ENCODE measurements around the gene SOCS3.

The SOCS3 gene

DNA sequence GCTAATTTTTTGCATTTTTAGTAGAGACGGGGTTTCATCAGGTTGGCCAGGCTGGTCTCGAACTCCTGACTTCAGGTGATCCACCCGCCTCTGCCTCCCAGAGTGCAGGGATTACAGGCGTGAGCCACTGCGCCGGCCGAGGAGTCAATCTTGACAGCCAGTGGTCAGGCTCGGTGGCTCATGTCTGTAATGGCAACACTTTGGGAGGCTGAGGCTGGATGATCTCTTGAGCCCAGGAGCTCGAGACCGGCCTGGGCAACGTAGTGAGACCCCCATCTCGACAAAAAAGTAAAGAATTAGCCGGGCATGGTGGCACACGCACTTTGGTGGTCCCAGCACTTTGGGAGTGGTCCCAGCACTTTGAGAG, 18.0 kb upstream of the SOCS3 start:
- no peaks in the 10 kb centered on the region for H3K36me3 ChIP-seq (ENCODE audit: control insufficient read depth, insufficient read depth, low read length)
- no peak overlapping the region for H3K4me3 ChIP-seq (ENCODE audit: low read length)
- no peak for DNase-seq (ENCODE audit: low read depth, low spot score)
- no peaks in the 10 kb centered on the region for H3K27me3 ChIP-seq (ENCODE audit: control insufficient read depth, insufficient read depth, low read length)
- H3K9me3 ChIP-seq (ENCODE audit: control insufficient read depth, insufficient read depth, low read length): no peaks in the 10 kb centered on the region
- H3K4me1 ChIP-seq (ENCODE audit: control insufficient read depth, insufficient read depth, low read length): peaks cover 8% of the 10 kb centered on the region; the same call in 1 of the 2 replicates
- no peak overlapping the region for H3K27ac ChIP-seq (ENCODE audit: low read length)
- WGBS (ENCODE audit: insufficient coverage, insufficient read length): no CpG with 5 or more reads among the region's 14 CpGs

DNA sequence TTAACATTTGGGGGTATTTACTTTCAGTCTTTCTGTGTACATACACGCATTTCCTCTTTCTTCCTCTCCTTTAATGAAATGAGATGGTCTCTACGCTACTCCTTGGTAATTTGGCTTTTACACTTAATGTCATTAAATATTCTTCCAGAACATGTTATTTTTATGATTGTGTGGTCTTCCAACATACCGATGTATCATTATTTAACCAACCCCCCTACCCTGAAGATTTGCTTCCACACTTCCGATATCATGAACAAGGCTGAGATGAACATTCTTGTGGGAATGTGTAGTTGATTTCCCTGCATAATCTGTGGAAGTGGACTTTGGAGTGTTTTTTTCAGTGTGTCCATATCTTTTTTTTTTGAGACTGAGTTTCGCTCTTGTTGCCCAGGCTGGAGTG, 16.3 kb upstream of the SOCS3 start:
- Histone ChIP-seq H3K9me3 (ENCODE audit: control insufficient read depth, insufficient read depth, low read length) (no peaks in the 10 kb centered on the region), H3K27me3 (ENCODE audit: control insufficient read depth, insufficient read depth, low read length) (no peaks in the 10 kb centered on the region), H3K4me1 (ENCODE audit: control insufficient read depth, insufficient read depth, low read length) (peaks cover 5% of the 10 kb centered on the region; the same call in 1 of the 2 replicates), H3K4me3 (ENCODE audit: low read length) (no peak overlapping the region), H3K36me3 (ENCODE audit: control insufficient read depth, insufficient read depth, low read length) (no peaks in the 10 kb centered on the region), H3K27ac (ENCODE audit: low read length) (no peak overlapping the region)
- DNase-seq (ENCODE audit: low read depth, low spot score): no peak
- no CpG with 5 or more reads among the region's 5 CpGs for WGBS (ENCODE audit: insufficient coverage, insufficient read length)

DNA sequence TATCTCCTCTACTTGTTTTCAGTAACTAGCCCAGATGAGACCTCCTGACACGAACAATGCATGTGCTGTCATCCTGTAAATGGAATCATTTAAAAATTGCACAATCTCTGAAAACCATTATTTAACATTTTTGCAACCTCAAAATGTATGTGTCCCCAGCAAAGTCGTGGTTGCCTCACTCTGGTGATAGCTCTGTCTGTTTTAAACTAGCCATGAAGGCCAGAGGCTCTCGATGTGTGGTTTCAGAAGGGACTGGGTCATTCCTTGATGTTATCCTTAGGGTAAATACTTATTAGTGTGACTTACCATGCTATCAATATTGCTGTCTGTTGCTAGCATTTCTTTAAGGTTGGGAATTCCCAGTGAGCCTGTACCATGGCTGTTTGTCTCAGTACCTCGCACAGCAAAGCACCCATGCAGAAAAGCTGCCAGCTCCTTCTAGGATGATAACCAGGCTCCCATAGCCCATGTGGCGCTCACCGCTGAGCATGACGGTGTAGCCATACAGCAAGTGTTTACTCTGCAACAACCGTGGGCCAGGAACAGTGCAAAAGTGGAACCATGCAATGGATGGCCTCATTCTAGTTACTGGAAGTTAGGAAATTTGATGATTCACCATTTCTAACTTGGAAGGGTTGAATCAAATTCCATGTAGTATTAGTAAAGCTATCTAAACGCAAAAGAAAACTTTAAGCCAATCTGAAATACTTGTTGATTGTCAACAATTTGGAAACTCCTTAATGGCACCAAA, 15.7 kb upstream of the SOCS3 start:
- no peak for DNase-seq (ENCODE audit: low read depth, low spot score)
- no peak overlapping the region for H3K27ac ChIP-seq (ENCODE audit: low read length)
- no peaks in the 10 kb centered on the region for H3K27me3 ChIP-seq (ENCODE audit: control insufficient read depth, insufficient read depth, low read length)
- H3K4me3 ChIP-seq (ENCODE audit: low read length): no peak overlapping the region
- no CpG with 5 or more reads among the region's 9 CpGs for WGBS (ENCODE audit: insufficient coverage, insufficient read length)
- H3K4me1 ChIP-seq (ENCODE audit: control insufficient read depth, insufficient read depth, low read length): peaks cover 4% of the 10 kb centered on the region; the same call in 1 of the 2 replicates
- H3K9me3 ChIP-seq (ENCODE audit: control insufficient read depth, insufficient read depth, low read length): no peaks in the 10 kb centered on the region
- no peaks in the 10 kb centered on the region for H3K36me3 ChIP-seq (ENCODE audit: control insufficient read depth, insufficient read depth, low read length)

DNA sequence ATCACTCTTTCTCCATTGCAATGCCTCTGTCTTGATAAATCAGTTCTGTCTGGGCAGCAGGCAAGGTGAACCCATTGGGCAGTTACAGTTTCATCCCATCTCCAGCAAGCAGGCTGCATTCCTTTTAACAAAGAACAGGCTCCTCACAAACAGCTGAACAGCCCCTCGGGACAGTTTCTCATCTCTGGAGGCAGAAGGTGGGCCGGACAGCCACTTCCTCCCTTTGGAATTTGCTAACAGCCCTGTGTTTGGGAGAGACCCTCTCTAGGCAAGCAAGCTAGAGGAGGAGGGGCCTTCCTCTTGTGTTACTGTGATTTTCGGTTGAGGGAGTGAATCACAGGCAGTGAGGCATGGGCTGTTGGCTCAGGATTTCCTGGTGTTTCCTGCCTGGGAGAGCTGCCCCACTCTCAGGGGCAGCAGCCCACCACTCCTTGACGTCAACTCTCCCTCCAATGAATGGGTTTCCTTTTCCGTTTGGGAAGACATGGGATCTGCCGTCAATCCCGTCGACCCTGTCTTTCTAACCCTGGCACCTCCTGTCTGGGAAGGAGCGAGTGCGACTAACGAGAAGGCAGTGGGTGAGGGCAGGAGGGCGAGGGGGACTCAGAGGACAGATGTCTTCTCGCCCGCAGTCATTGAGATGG, 14.9 kb upstream of the SOCS3 start:
- H3K36me3 ChIP-seq (ENCODE audit: control insufficient read depth, insufficient read depth, low read length): no peaks in the 10 kb centered on the region
- H3K27ac ChIP-seq (ENCODE audit: low read length): peak overlapping the region; percentile 65
- peaks cover 6% of the 10 kb centered on the region; the same call in 1 of the 2 replicates for H3K4me1 ChIP-seq (ENCODE audit: control insufficient read depth, insufficient read depth, low read length)
- DNase-seq (ENCODE audit: low read depth, low spot score): no peak
- no peak overlapping the region for H3K4me3 ChIP-seq (ENCODE audit: low read length)
- H3K9me3 ChIP-seq (ENCODE audit: control insufficient read depth, insufficient read depth, low read length): no peaks in the 10 kb centered on the region
- no peaks in the 10 kb centered on the region for H3K27me3 ChIP-seq (ENCODE audit: control insufficient read depth, insufficient read depth, low read length)
- WGBS (ENCODE audit: insufficient coverage, insufficient read length): no CpG with 5 or more reads among the region's 14 CpGs

DNA sequence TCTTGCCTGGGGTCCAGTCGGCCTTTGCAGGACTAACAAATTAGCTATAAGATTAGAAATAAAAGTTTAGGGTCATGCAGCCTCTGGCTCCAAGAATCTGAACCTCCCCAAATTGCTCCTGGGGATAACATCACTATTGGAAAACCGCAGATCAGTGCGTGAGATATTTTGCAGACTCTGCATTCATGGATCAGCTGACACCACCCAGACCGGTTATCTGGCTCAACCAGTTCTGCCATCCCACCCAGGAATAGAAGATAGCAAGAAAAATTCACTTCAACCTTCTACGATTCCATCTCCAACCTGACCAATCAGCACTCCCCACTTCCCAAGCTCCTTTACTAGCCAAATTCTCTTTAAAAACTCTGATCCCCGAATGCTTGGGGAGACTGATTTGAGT, 14.3 kb upstream of the SOCS3 start:
- no peak for DNase-seq (ENCODE audit: low read depth, low spot score)
- H3K36me3 ChIP-seq (ENCODE audit: control insufficient read depth, insufficient read depth, low read length): no peaks in the 10 kb centered on the region
- H3K27ac ChIP-seq (ENCODE audit: low read length): no peak overlapping the region
- H3K27me3 ChIP-seq (ENCODE audit: control insufficient read depth, insufficient read depth, low read length): no peaks in the 10 kb centered on the region
- no CpG with 5 or more reads among the region's 6 CpGs for WGBS (ENCODE audit: insufficient coverage, insufficient read length)
- no peaks in the 10 kb centered on the region for H3K9me3 ChIP-seq (ENCODE audit: control insufficient read depth, insufficient read depth, low read length)
- no peak overlapping the region for H3K4me3 ChIP-seq (ENCODE audit: low read length)
- peaks cover 8% of the 10 kb centered on the region; the same call in 1 of the 2 replicates for H3K4me1 ChIP-seq (ENCODE audit: control insufficient read depth, insufficient read depth, low read length)

DNA sequence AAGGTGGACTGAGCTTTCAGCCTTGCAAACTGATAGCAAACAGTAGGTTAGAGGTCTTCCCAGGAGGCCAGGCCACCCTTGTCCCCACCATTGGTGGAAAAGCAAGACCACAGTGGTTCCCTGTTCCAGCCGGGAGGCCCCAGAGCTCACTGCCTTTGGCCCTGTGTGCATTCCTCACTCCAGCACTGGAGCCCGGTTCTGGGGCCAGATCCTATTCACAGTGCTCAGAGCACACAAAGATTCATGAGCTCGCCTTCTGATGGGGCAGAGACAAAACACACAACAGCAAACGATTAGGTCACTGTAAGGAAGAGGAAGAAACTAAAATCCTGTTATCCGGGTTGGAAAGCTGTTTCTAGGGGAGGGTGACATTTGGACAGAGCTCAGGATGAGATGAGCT, 13.0 kb upstream of the SOCS3 start:
- H3K36me3 ChIP-seq (ENCODE audit: control insufficient read depth, insufficient read depth, low read length): no peaks in the 10 kb centered on the region
- WGBS (ENCODE audit: insufficient coverage, insufficient read length): no CpG with 5 or more reads among the region's 5 CpGs

DNA sequence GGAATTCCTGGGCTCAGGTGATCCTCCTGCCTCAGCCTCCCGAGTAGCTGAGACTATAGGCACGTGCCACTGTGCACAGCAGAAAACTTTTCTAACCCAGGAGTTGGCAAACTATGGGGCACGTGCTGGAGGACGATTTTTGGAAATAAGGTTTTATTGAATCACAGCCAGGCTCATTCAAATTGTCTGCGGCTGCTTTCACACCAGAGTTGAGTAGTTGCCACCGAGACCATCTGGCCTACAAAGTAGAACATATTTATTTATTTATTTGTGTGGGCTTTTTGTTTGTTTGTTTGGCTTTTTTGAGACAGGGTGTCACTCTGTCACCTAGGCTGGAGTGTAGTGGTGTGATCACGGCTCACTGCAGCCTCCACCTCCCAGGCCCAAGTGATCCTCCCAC, 11.2 kb upstream of the SOCS3 start:
- no peaks in the 10 kb centered on the region for H3K9me3 ChIP-seq (ENCODE audit: control insufficient read depth, insufficient read depth, low read length)
- no CpG with 5 or more reads among the region's 7 CpGs for WGBS (ENCODE audit: insufficient coverage, insufficient read length)
- no peak overlapping the region for H3K27ac ChIP-seq (ENCODE audit: low read length)
- no peak overlapping the region for H3K4me3 ChIP-seq (ENCODE audit: low read length)
- H3K27me3 ChIP-seq (ENCODE audit: control insufficient read depth, insufficient read depth, low read length): no peaks in the 10 kb centered on the region
- H3K4me1 ChIP-seq (ENCODE audit: control insufficient read depth, insufficient read depth, low read length): peaks cover 18% of the 10 kb centered on the region
- DNase-seq (ENCODE audit: low read depth, low spot score): no peak
- no peaks in the 10 kb centered on the region for H3K36me3 ChIP-seq (ENCODE audit: control insufficient read depth, insufficient read depth, low read length)

More for the DNA sequence above, 13.0 kb upstream of the SOCS3 start:
- H3K27ac ChIP-seq (ENCODE audit: low read length): no peak overlapping the region
- DNase-seq (ENCODE audit: low read depth, low spot score): no peak
- no peaks in the 10 kb centered on the region for H3K9me3 ChIP-seq (ENCODE audit: control insufficient read depth, insufficient read depth, low read length)
- peaks cover 9% of the 10 kb centered on the region; the same call in 1 of the 2 replicates for H3K4me1 ChIP-seq (ENCODE audit: control insufficient read depth, insufficient read depth, low read length)
- H3K4me3 ChIP-seq (ENCODE audit: low read length): no peak overlapping the region
- no peaks in the 10 kb centered on the region for H3K27me3 ChIP-seq (ENCODE audit: control insufficient read depth, insufficient read depth, low read length)

DNA sequence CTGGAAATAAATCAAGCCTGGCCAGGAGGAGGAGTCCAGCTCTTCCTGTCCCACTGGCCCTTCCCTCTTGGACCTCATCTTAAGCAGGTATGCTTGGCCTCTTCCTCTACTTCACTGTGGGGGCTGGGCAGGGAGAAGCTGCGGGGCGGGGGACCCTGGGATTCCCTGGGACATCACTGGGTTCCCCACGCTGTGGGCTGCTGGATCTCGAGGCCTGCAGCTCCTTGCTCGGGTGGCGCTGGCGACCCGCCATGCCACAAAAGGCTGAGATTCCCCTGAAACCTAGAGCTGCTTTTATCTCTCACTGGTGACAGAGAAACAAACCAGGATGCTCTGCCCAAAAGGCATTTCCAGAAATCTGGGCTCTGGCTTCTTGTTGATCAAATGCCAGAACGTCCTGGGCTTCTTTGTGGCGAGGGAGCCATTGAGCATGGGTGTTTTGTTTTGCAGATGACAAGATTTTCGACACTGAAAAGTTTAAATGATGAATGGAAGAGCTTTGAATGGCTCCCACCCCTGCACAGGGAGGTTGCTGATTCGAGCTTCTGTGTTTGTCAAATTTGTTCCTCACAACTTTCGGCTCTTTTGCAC, 10.0 kb upstream of the SOCS3 start:
- H3K4me1 ChIP-seq (ENCODE audit: control insufficient read depth, insufficient read depth, low read length): peaks cover 24% of the 10 kb centered on the region
- H3K27me3 ChIP-seq (ENCODE audit: control insufficient read depth, insufficient read depth, low read length): no peaks in the 10 kb centered on the region
- peak overlapping the region; percentile 91 for H3K27ac ChIP-seq (ENCODE audit: low read length)
- no peak for DNase-seq (ENCODE audit: low read depth, low spot score)
- H3K9me3 ChIP-seq (ENCODE audit: control insufficient read depth, insufficient read depth, low read length): no peaks in the 10 kb centered on the region
- no CpG with 5 or more reads among the region's 13 CpGs for WGBS (ENCODE audit: insufficient coverage, insufficient read length)
- no peak overlapping the region for H3K4me3 ChIP-seq (ENCODE audit: low read length)
- H3K36me3 ChIP-seq (ENCODE audit: control insufficient read depth, insufficient read depth, low read length): no peaks in the 10 kb centered on the region

DNA sequence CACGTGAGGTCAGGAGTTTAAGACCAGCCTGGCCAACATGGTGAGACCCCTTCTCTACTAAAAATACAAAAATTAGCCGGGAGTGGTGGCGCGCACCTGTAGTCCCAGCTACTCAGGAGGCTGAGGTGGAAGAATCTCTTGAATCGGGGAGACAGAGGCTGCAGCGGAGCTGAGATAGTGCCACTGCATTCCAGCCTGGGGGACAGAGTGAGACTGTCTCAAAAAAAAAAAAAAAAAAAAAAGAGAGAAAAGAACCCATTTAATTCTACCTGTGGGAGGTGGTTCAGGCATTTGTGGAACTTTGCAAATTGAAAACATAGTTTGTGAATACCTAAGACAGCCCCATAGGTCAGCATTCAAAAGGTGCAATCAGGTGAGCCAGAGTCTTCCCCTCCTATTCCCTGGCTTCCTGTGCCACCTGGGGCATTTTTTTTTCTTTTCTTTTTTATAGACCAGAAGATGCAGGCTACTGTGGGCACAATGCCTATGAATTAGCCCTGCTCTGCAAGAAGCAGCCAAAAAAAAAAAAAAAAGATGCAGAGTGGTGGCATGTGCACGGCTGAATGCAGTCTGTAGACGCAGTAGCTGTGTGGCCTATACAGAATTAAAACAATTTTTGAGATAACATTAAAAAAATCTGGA, 9.1 kb upstream of the SOCS3 start:
- H3K36me3 ChIP-seq (ENCODE audit: control insufficient read depth, insufficient read depth, low read length): no peaks in the 10 kb centered on the region
- H3K27ac ChIP-seq (ENCODE audit: low read length): peak overlapping the region; percentile 91
- H3K9me3 ChIP-seq (ENCODE audit: control insufficient read depth, insufficient read depth, low read length): no peaks in the 10 kb centered on the region
- H3K4me3 ChIP-seq (ENCODE audit: low read length): no peak overlapping the region
- no CpG with 5 or more reads among the region's 8 CpGs for WGBS (ENCODE audit: insufficient coverage, insufficient read length)
- H3K4me1 ChIP-seq (ENCODE audit: control insufficient read depth, insufficient read depth, low read length): peaks cover 24% of the 10 kb centered on the region
- H3K27me3 ChIP-seq (ENCODE audit: control insufficient read depth, insufficient read depth, low read length): no peaks in the 10 kb centered on the region
- DNase-seq (ENCODE audit: low read depth, low spot score): no peak

DNA sequence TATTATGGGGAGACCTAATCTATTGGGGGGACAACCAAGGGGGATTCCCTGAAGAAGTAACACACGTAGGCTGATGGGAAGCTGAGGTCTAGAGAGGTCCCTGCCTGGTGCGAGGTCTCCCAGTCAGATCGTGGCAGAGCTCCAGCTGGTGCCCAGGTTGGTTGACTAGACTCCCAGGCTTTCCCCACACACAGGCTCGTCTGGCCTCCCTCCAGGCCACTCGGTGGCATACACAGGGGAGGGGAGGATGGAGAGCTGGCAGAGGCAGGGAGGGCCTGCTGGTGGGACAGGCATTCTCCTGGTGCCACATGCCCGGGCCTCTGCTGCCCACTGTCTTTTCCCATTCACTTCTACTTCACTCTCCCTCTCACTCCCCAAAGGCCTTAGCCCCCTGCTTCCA, 8.5 kb upstream of the SOCS3 start:
- Histone ChIP-seq H3K36me3 (ENCODE audit: control insufficient read depth, insufficient read depth, low read length) (no peaks in the 10 kb centered on the region), H3K27ac (ENCODE audit: low read length) (no peak overlapping the region), H3K4me3 (ENCODE audit: low read length) (no peak overlapping the region), H3K4me1 (ENCODE audit: control insufficient read depth, insufficient read depth, low read length) (peaks cover 24% of the 10 kb centered on the region), H3K9me3 (ENCODE audit: control insufficient read depth, insufficient read depth, low read length) (no peaks in the 10 kb centered on the region), H3K27me3 (ENCODE audit: control insufficient read depth, insufficient read depth, low read length) (no peaks in the 10 kb centered on the region)
- DNase-seq (ENCODE audit: low read depth, low spot score): no peak
- no CpG with 5 or more reads among the region's 6 CpGs for WGBS (ENCODE audit: insufficient coverage, insufficient read length)

Data from iPS DF 6.9 (cell line).